Germinal center (tissue), 1 donor: Measurements from ENCODE around the gene RRP9.

Source experiments
- DNase-seq: peaks from one replicate; pipeline ENCODE4 v3.0.0; 2012; ENCODE audit warnings: mixed read lengths, low spot score

Gene RRP9

GRCh38 chr3:51970606-51971300 lies 29.0 kb upstream of the RRP9 start:
- no peak for DNase-seq

GRCh38 chr3:51969841-51970240 lies 28.1 kb upstream of the RRP9 start:
- DNase-seq, result no peak

- no peak for DNase-seq
Measured at GRCh38 chr3:51968883-51969678, 27.4 kb upstream of the RRP9 start.

DNA sequence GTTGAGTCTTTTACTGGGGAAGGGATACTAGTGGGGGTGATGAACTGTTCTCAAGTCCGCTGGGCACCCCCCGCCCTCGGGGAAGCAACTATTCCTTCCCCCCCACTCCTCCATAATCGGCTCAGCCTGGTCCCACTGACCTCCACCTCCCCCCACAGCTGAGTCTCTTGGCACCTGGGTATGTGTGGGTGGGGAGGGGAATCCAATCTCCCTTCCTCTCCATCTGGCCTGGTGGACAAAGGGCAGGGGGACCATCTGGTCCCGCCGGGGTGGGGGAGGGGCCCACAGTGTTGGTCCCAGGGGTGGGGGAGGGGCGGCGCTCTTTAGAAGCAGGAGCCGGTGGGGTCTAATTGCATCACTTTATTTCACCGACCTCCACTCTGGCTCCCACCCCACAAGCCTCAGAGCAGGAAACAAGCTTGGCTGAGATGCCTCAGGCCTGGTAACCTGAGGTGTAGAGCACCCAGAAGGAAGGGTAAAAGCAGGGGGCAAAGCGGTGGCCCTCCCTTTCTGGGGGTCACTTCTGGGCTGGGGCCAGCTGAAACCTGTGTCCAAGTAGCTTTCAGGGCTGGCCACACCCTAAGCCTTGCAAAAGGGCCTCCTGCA lies 26.6 kb upstream of the RRP9 start:
- no peak for DNase-seq

- DNase-seq, result no peak
Measured at GRCh38 chr3:51967384-51968169, 25.9 kb upstream of the RRP9 start, which contains the start of gene PCBP4. Gene PCBP4 (minus strand): TSS chr3:51967454. CDS start chr3:51961240, 6,214 bp downstream.

DNA sequence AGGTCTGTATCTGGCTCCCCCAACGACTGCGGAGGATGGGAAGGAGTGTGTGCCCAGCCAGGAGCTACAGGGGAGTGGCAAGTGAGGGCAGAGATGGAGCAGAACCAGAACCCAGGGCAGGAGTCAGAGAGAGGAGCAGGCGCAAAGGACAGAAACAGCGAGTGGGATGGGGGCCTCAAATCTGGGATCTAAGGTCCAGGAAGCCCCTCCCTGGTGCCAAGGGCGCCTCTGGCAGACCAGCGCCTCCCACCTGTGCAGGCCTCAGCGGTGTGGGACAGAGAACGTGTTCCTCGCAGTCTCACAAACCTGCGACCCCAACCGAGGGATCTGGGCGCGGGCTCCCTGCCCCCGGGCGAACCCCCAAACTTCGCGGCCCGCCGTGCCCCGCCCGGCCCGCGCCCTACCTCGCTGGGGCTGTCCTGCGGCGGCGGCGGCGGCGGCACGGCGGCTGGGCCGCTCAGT lies 25.2 kb upstream of the RRP9 start:
- no peak for DNase-seq

GRCh38 chr3:51966486-51966885 lies 24.8 kb upstream of the RRP9 start:
- DNase-seq, result no peak

DNA sequence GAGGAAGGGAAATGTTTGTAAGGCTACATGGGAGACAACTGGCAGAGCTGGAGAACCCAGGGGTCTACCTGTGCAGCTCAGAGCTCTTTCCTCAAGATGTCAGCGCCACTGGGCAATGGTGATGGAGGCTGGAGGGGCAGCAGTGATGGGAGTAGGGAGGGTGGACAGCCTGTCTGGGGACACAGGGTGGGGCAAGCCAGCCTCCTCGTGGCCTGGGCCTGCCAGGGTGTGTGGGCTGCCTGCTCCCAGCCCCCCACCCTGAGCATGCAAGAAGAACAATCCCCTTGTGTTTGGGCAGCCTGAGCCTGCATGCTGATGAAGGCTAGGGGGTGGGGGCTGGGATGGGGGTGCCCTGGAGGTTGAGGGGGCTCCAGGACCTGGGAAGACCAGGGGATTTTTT lies 24.3 kb upstream of the RRP9 start:
- no peak for DNase-seq

GRCh38 chr3:51964521-51964920 lies 22.8 kb upstream of the RRP9 start:
- no peak for DNase-seq

GRCh38 chr3:51963951-51964451 lies 22.3 kb upstream of the RRP9 start:
- DNase-seq, result no peak

GRCh38 chr3:51962854-51963530 lies 21.3 kb upstream of the RRP9 start:
- no peak for DNase-seq

GRCh38 chr3:51961602-51962569 lies 20.2 kb upstream of the RRP9 start:
- no peak for DNase-seq

DNA sequence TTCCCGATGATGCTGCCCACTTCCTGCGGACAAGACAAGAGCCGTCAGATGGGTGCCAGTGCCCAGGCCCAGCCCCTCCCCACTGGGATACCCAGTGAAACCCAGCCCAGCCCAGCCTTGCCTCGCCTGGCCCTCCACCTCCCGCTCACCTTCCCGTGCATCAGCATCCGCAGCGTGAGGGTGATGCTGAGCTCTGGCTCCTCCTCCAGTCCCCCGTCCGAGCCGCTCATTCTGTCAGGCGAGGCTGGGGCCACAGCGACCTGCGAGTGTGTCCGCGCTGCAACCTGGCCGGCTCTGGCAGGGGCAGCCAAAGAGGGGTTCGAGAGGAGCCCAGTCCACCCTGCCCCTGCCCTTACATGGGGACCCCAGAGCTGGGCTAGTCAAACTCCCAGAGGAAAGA lies 19.3 kb upstream of the RRP9 start:
- no peak for DNase-seq

GRCh38 chr3:51960386-51960785 lies 18.7 kb upstream of the RRP9 start:
- no peak for DNase-seq

GRCh38 chr3:51959651-51960050 lies 17.9 kb upstream of the RRP9 start:
- DNase-seq, result no peak

- no peak for DNase-seq
Measured at GRCh38 chr3:51958603-51959521, 17.2 kb upstream of the RRP9 start.

- DNase-seq, result no peak
Measured at GRCh38 chr3:51957520-51958205, 16.0 kb upstream of the RRP9 start.
